Lower lobe of right lung (tissue), 2 donors: ENCODE results near the gene SRRM3. TPM values are rescaled to one million over a fixed set of nuclear protein-coding genes. Genes with fewer than 3 reads are reported as not detected.
"Not testable (repeated sequence)": the region's sequence is repeated elsewhere in the genome, so short reads cannot be mapped to it uniquely, and the experiment has no call there.

Experiments used
- ATAC-seq, 2 donors: fragments of 200-7000 bp; cut with Tn5 transposase; one replicate each; pipeline ENCODE4 v1.9.1; 2020 to 2022; ENCODE audit warnings: mild to moderate bottlenecking in 2 of 2, moderate library complexity in 2 of 2
- DNase-seq: peaks from one replicate; pipeline ENCODE4 v3.0.0-alpha.2; 2020
- H3K27ac ChIP-seq: fragments of 200-600 bp; one replicate; pipeline ENCODE4 v1.8.0; 2022
- H3K27me3 ChIP-seq: fragments of 200-600 bp; one replicate; pipeline ENCODE4 v1.8.0; 2022; ENCODE audit warnings: low read depth
- H3K36me3 ChIP-seq: fragments of 200-600 bp; one replicate; pipeline ENCODE4 v1.8.0; 2022; ENCODE audit warnings: mild to moderate bottlenecking
- H3K4me1 ChIP-seq: fragments of 200-600 bp; one replicate; pipeline ENCODE4 v1.8.0; 2022
- H3K4me3 ChIP-seq: fragments of 200-600 bp; one replicate; pipeline ENCODE4 v1.8.0; 2022; ENCODE audit warnings: mild to moderate bottlenecking
- H3K9me3 ChIP-seq: fragments of 200-600 bp; one replicate; pipeline ENCODE4 v1.8.0; 2022
- CTCF ChIP-seq: fragments of 200-600 bp; IDR thresholded peaks from one replicate; pipeline ENCODE4 v1.8.0; 2022; ENCODE audit warnings: antibody characterized with exemption, mild to moderate bottlenecking
- intact Hi-C: fragments of 100-400 bp; cut with DNase I; formaldehyde crosslinking; loops from one replicate; pipeline ENCODE4 v1.11.0; 2022
- total RNA-seq: library from RNA; stranded (reverse); fragmentation: NEBNext Ultra II Directional; extraction: Animal tissue kit (Norgen Biotek cat#: 25700); gene quantifications from one replicate; pipeline ENCODE4 v1.2.1, GENCODE V29; 2021
- donor health status: DM: no; HTN: yes; CAD: no; lungs with severe emphysema.

Gene SRRM3
- total RNA-seq, 1 donor from 2014 or later, result 0.86 TPM

- Histone ChIP-seq H3K27me3 (peaks cover 41% of the 10 kb centered on the region), H3K4me3 (no peak overlapping the region), H3K4me1 (no peaks in the 10 kb centered on the region), H3K36me3 (no peaks in the 10 kb centered on the region), H3K9me3 (no peaks in the 10 kb centered on the region), H3K27ac (no peak overlapping the region)
- ATAC-seq (no peak), DNase-seq (no peak)
- no peak for TF ChIP-seq CTCF
- intact Hi-C loops, result no loop called here
Measured at GRCh38 chr7:76204147-76204546, 2.5 kb downstream of the SRRM3 start.

GRCh38 chr7:76206633-76207032 is 4.9 kb downstream of the SRRM3 start:
- ATAC-seq (no peak), DNase-seq (no peak)
- Histone ChIP-seq H3K27ac (no peak overlapping the region), H3K4me1 (no peaks in the 10 kb centered on the region), H3K36me3 (no peaks in the 10 kb centered on the region), H3K9me3 (no peaks in the 10 kb centered on the region), H3K27me3 (peaks cover 31% of the 10 kb centered on the region), H3K4me3 (no peak overlapping the region)
- TF ChIP-seq CTCF, result no peak
- intact Hi-C loops, result no loop called here

DNA sequence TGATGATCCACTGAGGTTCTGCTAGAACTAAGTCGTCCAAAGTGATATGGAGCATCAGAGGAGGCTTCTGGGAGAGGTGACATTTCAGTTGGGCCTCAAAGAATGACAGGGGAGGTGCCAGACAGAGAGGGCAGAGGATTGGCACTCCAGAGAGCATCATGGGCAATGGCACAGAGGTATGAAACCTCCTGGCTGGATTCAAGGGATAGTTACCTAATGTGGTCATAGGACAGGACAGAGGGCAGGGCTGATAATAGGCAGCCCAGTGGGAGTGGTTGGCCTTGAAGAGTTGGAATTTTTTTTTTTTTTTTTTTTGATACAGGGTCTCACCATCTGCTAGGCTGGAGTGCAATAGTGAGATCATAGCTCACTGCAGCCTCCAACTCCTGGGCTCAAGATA is 7.6 kb downstream of the SRRM3 start:
- Histone ChIP-seq H3K27ac (no peak overlapping the region), H3K9me3 (no peaks in the 10 kb centered on the region), H3K36me3 (no peaks in the 10 kb centered on the region), H3K4me1 (no peaks in the 10 kb centered on the region), H3K27me3 (peaks cover 7% of the 10 kb centered on the region), H3K4me3 (no peak overlapping the region)
- intact Hi-C loops, result no loop called here
- ATAC-seq, result no peak
- no peak for TF ChIP-seq CTCF
- no peak for DNase-seq

- ATAC-seq (no peak), DNase-seq (no peak)
- no peak for TF ChIP-seq CTCF
- Histone ChIP-seq H3K27ac (no peak overlapping the region), H3K4me1 (no peaks in the 10 kb centered on the region), H3K27me3 (peaks cover 4% of the 10 kb centered on the region), H3K36me3 (no peaks in the 10 kb centered on the region), H3K9me3 (no peaks in the 10 kb centered on the region), H3K4me3 (no peak overlapping the region)
- intact Hi-C loops, result no loop called here
Measured at GRCh38 chr7:76211216-76211615, 9.5 kb downstream of the SRRM3 start.

DNA sequence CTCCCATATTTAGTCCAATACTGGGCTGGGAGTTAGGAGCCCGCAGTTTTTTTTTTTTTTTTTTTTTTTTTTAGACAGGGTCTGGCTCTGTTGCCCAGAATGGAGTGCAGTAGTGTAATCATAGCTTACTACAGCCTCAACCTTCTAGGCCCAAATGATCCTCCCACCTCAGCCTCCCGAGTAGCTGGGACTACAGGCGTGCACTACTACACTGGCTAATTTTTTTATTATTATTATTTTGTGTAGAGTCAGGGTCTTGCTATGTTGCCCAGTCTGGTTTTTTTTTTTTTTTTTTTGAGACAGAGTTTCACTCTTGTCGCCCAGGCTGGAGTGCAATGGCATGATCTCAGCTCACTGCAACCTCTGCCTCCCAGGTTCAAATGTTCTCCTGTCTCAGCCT is 13.7 kb downstream of the SRRM3 start:
- H3K9me3 ChIP-seq, intact Hi-C loops, H3K4me3 ChIP-seq, ATAC-seq, H3K36me3 ChIP-seq, DNase-seq, H3K4me1 ChIP-seq, H3K27ac ChIP-seq: not testable (repeated sequence)
- H3K27me3 ChIP-seq, result peaks cover 24% of the 10 kb centered on the region

- TF ChIP-seq CTCF, result no peak
- intact Hi-C loops, result no loop called here
- Histone ChIP-seq H3K4me1 (no peaks in the 10 kb centered on the region), H3K9me3 (no peaks in the 10 kb centered on the region), H3K4me3 (no peak overlapping the region), H3K27ac (no peak overlapping the region), H3K36me3 (no peaks in the 10 kb centered on the region), H3K27me3 (peaks cover 29% of the 10 kb centered on the region)
- ATAC-seq (no peak), DNase-seq (no peak)
Measured at GRCh38 chr7:76216381-76217082, 14.8 kb downstream of the SRRM3 start.
